HG03039 (cell line): ENCODE measurements around the gene TNFRSF12A.

Experiments
- ATAC-seq: cut with Tn5 transposase; IDR thresholded peaks from one replicate; pipeline ENCODE4 v1.9.1; 2021; ENCODE audit warnings: mild to moderate bottlenecking, moderate library complexity; ENCODE audit not compliant: unreplicated experiment

TNFRSF12A gene

DNA sequence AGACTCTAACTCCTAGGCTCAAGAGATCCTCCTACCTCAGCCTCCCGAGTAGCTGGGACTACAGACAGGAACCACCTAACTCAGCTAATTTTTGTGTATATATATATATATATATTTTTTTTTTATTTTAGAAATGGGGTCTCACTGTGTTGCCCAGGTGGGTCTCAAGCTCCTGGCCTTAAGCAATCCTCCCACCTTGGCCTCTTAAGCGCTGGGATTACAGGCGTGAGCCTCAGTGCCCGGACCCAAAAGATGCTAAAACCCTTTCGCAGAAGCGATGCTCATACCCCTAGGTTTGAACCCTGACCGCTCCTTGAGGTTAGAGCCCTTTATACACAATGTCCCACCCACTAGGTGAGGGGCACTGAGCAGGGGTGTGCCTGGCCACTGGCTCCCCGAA lies 9.7 kb upstream of the TNFRSF12A start:
- ATAC-seq = no peak

DNA sequence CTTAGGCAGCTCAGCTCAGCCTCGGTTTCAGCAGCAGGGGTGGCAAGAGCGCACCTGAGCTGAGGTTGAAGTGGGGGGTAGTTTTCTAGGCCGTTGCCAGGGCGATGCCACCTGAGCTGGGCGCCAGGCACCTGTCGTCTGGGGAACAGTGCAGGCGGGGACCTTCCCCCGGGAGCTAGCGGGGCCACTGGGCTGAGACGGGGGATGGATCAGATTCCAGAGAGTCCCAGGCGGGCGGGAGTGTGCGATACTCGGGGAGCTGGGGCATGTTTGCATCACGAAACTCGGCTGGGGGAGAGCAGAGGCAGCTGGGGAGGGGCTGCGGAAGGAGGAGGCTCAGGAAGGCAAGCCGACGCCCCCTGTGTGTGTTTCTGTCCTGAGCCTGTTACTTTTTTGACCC lies 7.9 kb upstream of the TNFRSF12A start:
- ATAC-seq = no peak

GRCh38 chr16:3012828-3013420 lies 7.2 kb upstream of the TNFRSF12A start, which contains the start of gene CLDN9:
TSS of gene CLDN9 (plus strand) at chr16:3012923. CDS start at chr16:3013363, 440 bp downstream.
- ATAC-seq = no peak

DNA sequence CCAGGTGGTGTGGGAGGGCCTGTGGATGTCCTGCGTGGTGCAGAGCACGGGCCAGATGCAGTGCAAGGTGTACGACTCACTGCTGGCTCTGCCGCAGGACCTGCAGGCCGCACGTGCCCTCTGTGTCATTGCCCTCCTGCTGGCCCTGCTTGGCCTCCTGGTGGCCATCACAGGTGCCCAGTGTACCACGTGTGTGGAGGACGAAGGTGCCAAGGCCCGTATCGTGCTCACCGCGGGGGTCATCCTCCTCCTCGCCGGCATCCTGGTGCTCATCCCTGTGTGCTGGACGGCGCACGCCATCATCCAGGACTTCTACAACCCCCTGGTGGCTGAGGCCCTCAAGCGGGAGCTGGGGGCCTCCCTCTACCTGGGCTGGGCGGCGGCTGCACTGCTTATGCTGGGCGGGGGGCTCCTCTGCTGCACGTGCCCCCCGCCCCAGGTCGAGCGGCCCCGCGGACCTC lies 6.6 kb upstream of the TNFRSF12A start:
- ATAC-seq = no peak

- ATAC-seq = no peak
Observed at GRCh38 chr16:3013998-3014690, 6.0 kb upstream of the TNFRSF12A start.

DNA sequence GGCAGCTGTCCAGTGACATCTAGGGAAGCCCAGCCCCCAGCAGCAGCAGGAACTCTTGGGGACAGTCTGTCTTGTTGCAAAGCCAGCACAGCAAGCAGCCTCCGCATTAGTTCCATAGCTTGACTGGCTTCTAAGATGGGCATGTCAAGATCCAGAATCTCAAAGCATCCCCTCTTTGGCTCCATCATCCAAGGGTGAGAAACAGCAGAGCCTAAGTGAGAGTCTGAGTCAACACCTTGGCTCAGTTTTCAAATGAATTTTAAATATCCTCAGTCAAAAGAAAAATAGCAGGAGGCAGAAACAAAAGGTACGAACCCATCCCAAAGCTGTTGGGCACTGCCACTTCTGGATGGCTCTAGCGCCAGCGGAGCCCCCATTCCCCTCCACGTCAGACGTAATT lies 5.2 kb upstream of the TNFRSF12A start:
- ATAC-seq = no peak

DNA sequence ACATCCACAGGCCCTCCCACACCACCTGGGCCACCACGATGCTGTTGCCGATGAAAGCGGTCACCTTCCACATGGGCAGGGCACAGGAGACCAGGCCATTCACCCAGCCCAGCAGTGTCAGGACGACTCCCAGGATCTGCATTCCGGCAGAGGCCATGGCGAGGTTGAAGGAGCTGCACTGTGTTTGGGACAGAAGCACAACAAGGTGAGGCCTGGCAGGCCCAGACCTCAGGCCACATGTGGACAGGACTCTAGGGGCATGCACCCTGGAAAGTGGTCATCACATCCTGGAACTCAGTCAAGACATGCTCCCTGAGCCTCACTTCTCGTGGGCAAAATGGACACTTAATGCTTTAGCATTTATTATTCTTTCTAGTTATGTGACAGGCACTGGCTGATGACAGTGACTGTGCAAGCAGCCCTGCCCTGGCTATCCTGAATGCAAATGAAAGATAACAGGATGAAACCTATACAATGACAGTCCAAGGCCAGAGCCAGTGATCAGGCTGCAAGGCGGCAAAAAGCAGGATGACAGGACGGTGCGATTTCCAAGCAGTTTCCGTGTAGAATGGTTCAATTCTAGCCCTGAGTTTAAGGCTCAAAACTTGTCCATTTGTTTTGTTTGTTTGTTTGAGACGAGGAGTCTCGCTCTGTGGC lies 4.2 kb upstream of the TNFRSF12A start:
- ATAC-seq = no peak

- no peak for ATAC-seq
Observed at GRCh38 chr16:3017344-3017743, 2.8 kb upstream of the TNFRSF12A start.

GRCh38 chr16:3017794-3018506 lies 2.2 kb upstream of the TNFRSF12A start, which contains the start of gene CLDN6:
TSS of gene CLDN6 (minus strand) at chr16:3018183. CDS start at chr16:3016021, 2,162 bp downstream.
- no peak for ATAC-seq

DNA sequence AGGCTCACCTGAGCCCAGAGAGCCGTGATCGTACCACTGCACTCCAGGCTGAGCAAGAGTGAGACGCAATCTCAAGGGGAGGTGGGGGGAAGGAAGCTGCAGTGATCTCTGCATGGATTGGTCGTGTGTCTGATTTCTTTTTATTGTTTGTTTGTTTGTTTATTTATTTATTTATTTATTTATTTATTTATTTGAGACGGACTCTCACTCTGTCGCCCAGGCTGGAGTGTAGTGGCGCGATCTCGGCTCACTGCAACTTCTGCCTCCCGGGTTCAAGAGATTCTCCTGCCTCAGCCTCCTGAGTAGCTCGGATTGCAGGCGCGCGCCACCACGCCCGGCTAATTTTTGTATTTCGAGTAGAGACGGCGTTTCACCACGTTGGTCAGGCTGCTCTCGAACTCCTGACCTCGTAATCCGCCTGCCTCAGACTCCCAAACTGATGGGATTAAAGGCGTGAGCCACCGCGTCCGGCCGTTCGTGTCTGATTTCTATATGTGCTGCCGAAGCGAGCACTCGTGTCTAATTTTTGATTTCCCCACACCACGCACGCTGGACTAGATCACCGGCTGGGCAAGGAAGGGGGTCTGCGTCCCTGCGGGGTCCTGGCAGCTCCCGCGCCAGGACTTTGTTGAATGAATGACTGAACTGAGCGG lies 448 bp upstream of the TNFRSF12A start:
- no peak for ATAC-seq

- no peak for ATAC-seq
Observed at GRCh38 chr16:3020604-3021448, 658 bp downstream of the TNFRSF12A start.

GRCh38 chr16:3021449-3022207 lies 1.5 kb downstream of the TNFRSF12A start:
- ATAC-seq = no peak

GRCh38 chr16:3022208-3022683 lies 2.1 kb downstream of the TNFRSF12A start:
- ATAC-seq = no peak

DNA sequence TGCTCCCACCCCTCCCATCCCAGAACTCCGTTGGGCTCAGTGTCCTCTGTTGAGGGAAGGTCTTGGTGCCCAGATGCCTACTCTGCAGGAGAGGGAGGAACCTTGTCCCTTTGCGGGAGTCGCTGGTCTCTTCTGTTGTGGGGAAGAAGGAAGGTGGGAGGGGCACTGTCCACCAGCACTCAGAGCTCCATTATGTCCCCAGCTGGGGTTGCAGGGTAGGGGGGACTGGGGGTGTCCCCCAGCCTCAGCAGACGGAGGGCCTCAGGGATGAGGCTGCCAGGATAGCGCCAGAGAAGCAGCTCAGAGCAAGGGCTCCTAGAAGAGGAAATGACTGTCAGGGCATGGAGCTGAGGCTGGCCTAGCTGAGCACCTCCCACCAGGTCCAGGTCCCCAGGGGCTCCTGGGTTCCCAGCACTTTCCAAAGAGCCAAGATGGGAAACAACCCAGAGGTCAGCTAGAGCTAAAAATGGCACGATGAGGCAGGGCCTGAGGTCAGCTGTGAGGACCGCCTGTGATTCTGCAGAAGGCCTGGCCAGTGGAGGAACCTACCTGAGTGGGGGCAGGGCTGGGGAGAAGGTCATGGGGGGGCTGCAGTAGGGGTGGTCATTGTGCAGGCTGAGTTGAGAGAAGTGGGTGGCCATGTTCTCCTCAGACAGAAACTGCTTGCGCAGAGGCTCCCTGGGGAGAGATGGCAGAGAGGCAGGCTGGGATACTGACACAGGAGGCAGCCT lies 2.7 kb downstream of the TNFRSF12A start:
- ATAC-seq = no peak

DNA sequence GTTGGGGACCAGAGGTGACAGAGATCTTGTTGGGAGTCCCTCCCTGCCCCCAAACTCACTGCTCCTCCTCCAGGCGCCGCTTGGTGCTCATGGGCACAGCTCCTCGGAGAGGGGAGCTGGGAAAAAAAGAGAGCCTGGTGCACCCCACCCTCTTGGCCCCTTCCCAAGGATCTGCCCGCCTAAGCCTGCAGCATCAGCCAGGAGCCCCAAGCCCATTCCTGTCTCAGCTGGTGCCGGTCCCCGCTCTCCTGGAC lies 3.2 kb downstream of the TNFRSF12A start:
- ATAC-seq = no peak

- ATAC-seq = peak; percentile 57
Observed at GRCh38 chr16:3023669-3024478, 3.7 kb downstream of the TNFRSF12A start, which contains the start of the genes HCFC1R1 and THOC6. TSS of gene HCFC1R1 (minus strand) at chr16:3023942. CDS start at chr16:3023941, 1 bp downstream. TSS of gene THOC6 (plus strand) at chr16:3024035. CDS start at chr16:3024327, 292 bp downstream.
